HG03571 (cell line): ENCODE results near the gene CDH23.

Experiments used
- ATAC-seq: cut with Tn5 transposase; IDR thresholded peaks from one replicate; pipeline ENCODE4 v1.9.1; 2021; ENCODE audit not compliant: unreplicated experiment

The CDH23 gene

GRCh38 chr10:71615538-71616329, 219.0 kb downstream of the CDH23 start:
- ATAC-seq: no peak

DNA sequence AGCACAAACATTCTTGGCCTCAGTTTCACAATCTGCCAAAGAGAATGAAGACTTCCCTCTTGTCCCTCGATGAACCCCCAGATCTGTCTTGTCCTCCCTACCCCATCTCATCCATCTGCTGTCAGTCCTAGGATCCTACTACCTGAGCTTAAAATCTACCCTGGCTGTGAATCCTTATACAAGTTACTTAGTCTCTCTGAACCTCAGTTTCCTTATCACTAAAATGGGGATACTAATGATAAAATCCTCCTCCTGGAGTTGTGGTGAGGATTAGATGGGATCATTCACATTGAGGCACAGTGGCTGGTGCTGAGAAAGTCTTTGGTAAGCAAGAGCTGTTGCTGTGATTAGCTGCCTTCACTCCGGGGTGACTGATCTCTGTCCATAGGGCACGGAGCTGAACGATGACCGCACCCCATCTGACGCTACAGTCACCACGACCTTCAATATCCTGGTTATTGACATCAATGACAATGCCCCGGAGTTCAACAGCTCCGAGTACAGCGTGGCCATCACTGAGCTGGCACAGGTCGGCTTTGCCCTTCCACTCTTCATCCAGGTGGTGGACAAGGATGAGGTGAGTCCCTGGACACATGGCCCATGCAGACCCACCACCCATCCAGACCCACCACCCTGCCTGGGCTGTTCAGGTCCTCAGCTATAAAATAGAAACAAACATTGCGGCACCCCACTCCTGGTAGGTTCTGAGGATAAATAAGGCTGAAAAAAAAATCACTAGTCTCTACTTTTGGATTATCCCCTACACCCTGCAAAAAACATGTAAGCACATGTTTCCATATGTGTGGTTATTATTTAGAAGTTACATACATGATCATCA, 220.3 kb downstream of the CDH23 start:
- no peak for ATAC-seq

- ATAC-seq: no peak
Measured at GRCh38 chr10:71618176-71618575, 221.5 kb downstream of the CDH23 start.

DNA sequence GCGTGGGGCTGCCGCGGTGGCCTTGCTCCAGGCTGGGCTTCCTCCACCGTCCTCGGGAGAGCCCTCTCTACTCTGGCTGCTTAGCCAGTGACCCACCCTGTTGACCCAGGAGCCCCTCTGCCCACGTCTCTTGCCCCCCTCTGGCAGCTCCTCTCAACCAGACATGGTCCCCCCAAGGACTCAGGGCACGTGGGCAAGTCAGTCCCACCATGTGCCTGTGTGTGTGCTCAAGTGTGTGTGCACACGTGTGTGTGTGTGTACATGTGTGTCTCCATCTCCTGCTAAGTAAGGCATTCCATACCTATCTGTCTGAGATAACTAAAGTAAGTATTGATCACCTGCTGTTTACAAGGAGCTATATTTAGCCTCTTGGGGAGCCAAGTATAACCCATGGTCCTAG, 221.9 kb downstream of the CDH23 start:
- no peak for ATAC-seq

DNA sequence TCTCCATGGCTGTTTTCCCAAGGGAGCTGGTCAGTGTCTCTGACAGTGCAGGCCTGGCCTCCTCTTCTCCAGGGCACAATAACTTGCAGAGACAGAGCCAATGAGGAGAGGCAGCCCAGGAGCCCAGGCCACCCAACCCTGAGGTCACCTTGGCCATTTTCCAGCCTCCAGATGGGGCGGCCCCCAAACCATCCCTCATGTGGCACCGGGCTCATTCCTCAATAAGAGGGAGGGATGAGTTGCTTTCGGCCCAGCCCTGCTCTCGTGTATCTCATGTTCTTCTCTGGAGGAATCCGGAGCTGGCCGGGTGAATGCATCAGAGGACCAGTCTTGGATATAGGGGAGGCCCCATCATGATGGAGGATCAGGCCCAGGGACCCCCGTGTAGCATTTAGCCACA, 223.9 kb downstream of the CDH23 start:
- ATAC-seq: no peak

- ATAC-seq: no peak
Measured at GRCh38 chr10:71621231-71622153, 224.8 kb downstream of the CDH23 start.

DNA sequence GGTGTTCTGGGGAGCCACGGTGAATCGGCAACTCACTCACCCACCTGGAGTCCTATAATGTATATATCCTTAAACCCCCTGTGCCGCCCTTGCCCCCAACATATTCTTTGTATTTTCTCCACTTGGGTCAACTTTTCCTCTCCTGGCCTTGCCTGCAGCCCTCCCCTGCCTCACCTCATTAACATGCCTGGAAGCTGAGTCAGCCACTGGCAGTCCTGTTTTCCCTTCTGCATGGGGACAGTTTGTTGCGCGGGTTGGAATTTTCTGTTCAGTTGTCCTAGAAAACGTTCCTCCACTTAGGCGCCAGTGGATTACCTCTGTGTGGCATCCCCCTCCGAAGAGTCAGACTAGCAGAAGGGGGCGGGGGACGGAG, 225.4 kb downstream of the CDH23 start:
- ATAC-seq: no peak

GRCh38 chr10:71622616-71623015, 225.9 kb downstream of the CDH23 start:
- no peak for ATAC-seq

GRCh38 chr10:71623098-71623985, 226.6 kb downstream of the CDH23 start:
- ATAC-seq: no peak

DNA sequence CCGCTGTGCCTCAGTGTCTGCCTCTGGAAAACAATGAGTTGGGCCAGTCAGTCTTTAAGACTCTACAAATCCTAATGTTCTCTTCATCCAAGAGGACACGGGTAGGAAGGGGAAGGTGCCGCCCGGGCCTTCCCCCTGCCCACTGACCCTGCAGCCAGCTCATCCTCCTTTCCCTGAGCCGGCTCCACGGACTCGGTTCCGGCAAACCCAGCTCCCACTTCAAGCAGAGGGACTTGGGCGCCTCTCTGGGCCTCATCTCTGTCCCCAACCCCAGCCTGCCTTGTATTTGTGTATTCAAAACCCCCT, 227.2 kb downstream of the CDH23 start:
- no peak for ATAC-seq

DNA sequence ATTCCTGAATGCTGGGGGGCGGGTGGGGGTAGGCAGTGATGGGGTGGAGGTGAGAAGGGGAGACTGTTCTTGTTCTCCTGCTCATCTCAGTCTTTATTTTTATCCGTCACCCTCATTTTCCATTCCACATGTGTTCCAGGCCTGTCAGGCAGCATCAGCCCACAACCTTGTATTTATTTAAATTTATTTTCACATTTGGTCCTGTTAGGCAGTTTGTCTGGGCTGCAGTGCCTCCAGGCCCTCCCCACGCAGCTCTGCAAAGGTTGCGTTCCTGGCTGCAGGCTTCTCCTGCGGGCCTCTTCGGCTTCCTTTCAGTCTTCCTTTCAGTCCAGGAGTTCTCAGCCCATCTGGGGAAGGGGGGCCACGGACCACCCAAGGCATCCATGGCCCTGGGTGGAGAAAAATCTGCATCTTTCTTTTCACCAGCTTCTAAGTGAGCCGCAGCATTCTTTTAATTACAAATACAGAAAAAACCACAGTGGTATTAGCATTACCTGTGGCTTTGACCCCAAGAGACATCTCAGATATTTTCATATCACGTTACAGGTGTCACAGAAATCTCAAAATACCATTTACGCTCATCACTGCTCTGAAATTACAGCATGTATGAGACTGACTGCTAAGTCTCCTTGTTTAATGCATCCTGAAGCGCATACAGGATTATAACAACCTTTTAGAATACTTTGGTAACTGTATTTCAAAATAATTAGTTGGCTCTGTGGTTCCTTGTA, 228.9 kb downstream of the CDH23 start:
- no peak for ATAC-seq

DNA sequence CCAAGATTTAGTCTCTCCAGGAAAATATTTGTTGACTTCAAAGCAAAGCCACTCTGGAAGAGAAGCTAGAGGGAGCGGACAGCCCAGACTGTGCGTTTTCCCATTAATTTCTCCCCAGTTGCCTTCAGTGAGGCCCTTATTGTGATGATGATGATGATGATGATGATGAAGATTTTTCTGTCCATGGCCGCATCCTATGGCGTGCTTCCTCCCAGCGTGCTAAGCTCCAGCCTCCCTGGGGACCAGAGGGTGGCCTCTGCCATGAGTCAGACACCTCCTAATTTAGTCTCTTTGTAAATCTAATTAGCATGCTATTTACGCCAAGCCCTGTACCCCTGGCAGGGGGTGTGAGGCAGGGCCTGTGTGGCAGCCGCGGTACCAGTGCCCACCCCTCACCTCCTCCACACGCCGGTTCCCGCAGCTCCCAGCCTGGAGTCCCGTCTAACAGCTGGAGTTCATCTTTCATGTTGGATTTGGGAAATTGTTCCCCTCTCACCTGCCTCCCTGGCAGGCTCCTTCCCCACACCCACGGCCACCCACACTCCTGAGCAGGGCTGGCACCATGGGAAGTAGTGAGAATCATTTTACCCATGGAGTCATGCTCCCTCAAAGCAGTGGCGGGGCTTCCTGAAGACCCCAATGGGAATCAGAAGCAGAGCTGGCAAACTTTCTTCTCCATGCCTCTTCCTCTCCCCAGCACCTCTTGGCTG, 230.7 kb downstream of the CDH23 start:
- no peak for ATAC-seq

GRCh38 chr10:71627956-71628355, 231.2 kb downstream of the CDH23 start:
- ATAC-seq: no peak

GRCh38 chr10:71629131-71629530, 232.4 kb downstream of the CDH23 start:
- ATAC-seq: no peak

GRCh38 chr10:71630168-71630567, 233.4 kb downstream of the CDH23 start:
- ATAC-seq: no peak

- ATAC-seq: no peak
Measured at GRCh38 chr10:71631007-71631861, 234.5 kb downstream of the CDH23 start.

DNA sequence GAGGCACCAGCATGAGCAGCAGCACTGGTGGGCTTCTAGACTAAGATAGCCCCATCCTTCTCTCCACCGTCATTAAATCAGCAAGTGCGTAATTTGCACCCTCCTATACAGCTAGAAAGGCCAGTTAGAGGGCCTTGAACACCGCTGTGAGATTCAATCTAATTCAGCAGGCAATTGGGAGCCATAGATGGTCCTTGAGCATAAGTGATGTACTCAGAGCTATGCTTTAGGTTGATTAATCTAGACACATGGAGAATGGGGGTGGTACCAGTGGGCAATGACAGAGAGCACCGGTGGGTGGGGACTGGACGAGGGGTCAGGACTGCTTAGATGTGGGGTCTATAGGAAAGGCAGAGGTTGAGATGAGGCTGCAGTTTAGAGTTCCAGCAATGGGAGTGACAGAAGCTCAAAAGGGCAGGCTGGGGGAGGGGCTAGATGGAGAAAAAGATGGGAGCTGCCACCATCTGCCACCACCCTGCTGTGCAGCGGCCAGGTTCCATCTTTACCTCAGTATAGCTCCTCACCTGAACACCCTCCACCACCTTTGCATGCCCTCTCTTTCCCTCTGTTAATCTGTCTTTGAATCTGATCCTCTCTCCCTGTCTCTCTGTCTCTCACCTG, 235.6 kb downstream of the CDH23 start:
- ATAC-seq: no peak
